Measurements from ENCODE around the gene MYH3. TPM values are rescaled to one million over a fixed set of nuclear protein-coding genes. Genes with fewer than 3 reads are reported as not detected.

The MYH3 gene
- total RNA-seq, result 1 to 10 TPM; 2.2 to 6.0 (median 3.1) TPM
- polyA plus RNA-seq, result 1 to 10 TPM; 4.9 to 9.0 (median 8.0) TPM
- long read RNA-seq, donor 1, partial matches to known transcripts, result 0 of 3 reads
- long read RNA-seq, donor 1, other reads (novel, unspliced or antisense), result 0 of 3 reads
- long read RNA-seq, donor 2, transcript MYH3-203 (3 exons, 480 nt), result major isoform, 6 of 7 reads
- long read RNA-seq, donor 2, partial matches to known transcripts, result 0 of 7 reads
- long read RNA-seq, donor 2, other reads (novel, unspliced or antisense), result 0 of 7 reads

- TF ChIP-seq POLR2A (IDR thresholded peaks at IDR 0.05), result no peak
- TF ChIP-seq POLR2AphosphoS5 (IDR thresholded peaks at IDR 0.05), result no peak
- TF ChIP-seq CTCF (IDR thresholded peaks at IDR 0.05 in 8 of 11, conservative IDR thresholded peaks at IDR 0.05 in 3 of 11), result no peak
- peaks cover 0 to 38% (median 4%) of the 10 kb centered on the region in 6 donors for H3K36me3 ChIP-seq
- intact Hi-C loops (cut with DNase I; ENCODE audit: low total_unique reads), result no loop called here
- no peak within 1 kb of the TSS for H3K27ac ChIP-seq
- 81 to 86% (median 86%) methylated on average over 15 of the region's 15 CpGs for WGBS, 5 donors
- H3K27me3 ChIP-seq (replicated peaks in 1 of 7), result no peaks in the 10 kb centered on the region
- no peaks in the 10 kb centered on the region for H3K9me3 ChIP-seq
- no peak for DNase-seq
- H3K4me3 ChIP-seq, result no peak within 1 kb of the TSS
- peaks cover 0 to 9% (median 0%) of the 10 kb centered on the region in 6 donors for H3K4me1 ChIP-seq
These were observed at the start of gene MYH3 for GRCh38 chr17:10657148-10657547. Gene MYH3 (minus strand): TSS chr17:10657309. CDS start chr17:10655064, 2,245 bp downstream.

- intact Hi-C loops (cut with DNase I; ENCODE audit: low total_unique reads), result no loop called here
- no peak overlapping the region for H3K27ac ChIP-seq
- DNase-seq, result no peak
- 92 to 95% (median 94%) methylated on average over 5 of the region's 5 CpGs for WGBS, 5 donors
- no peaks in the 10 kb centered on the region for H3K9me3 ChIP-seq
- peaks cover 4 to 69% (median 57%) of the 10 kb centered on the region in 6 donors for H3K36me3 ChIP-seq
- H3K4me3 ChIP-seq, result no peak overlapping the region
- peaks cover 0 to 47% (median 22%) of the 10 kb centered on the region in 6 donors for H3K4me1 ChIP-seq
- H3K27me3 ChIP-seq (replicated peaks in 1 of 7), result no peaks in the 10 kb centered on the region
- TF ChIP-seq POLR2AphosphoS5 (IDR thresholded peaks at IDR 0.05) (no peak), CTCF (IDR thresholded peaks at IDR 0.05 in 8 of 11, conservative IDR thresholded peaks at IDR 0.05 in 3 of 11) (no peak), POLR2A (IDR thresholded peaks at IDR 0.05) (no peak)
These were observed 48.6 kb upstream of the MYH3 start for GRCh38 chr17:10705727-10706126.

GRCh38 chr17:10702574-10702973 is 45.5 kb upstream of the MYH3 start:
- no peak for DNase-seq
- Histone ChIP-seq H3K36me3 (peaks cover 4 to 38% (median 26%) of the 10 kb centered on the region in 6 donors), H3K4me3 (no peak overlapping the region), H3K4me1 (peaks cover 9 to 75% (median 49%) of the 10 kb centered on the region in 6 donors), H3K27me3 (replicated peaks in 1 of 7) (no peaks in the 10 kb centered on the region), H3K27ac (peak overlapping the region in 3 of 8 donors; percentile 1 to 35 (median 8)), H3K9me3 (no peaks in the 10 kb centered on the region)
- no peak for TF ChIP-seq POLR2A (IDR thresholded peaks at IDR 0.05)
- TF ChIP-seq CTCF (IDR thresholded peaks at IDR 0.05 in 8 of 11, conservative IDR thresholded peaks at IDR 0.05 in 3 of 11), result no peak
- peak in 1 of 3 donors; percentile 8 for TF ChIP-seq POLR2AphosphoS5 (IDR thresholded peaks at IDR 0.05)
- 24 to 45% (median 25%) methylated on average over 2 of the region's 2 CpGs for WGBS, 5 donors
- intact Hi-C loops (cut with DNase I; ENCODE audit: low total_unique reads), result no loop called here

GRCh38 chr17:10699856-10700255 is 42.7 kb upstream of the MYH3 start:
- no peak for DNase-seq
- H3K27ac ChIP-seq, result peak overlapping the region in 7 of 8 donors; percentile 11 to 99 (median 97)
- no peaks in the 10 kb centered on the region for H3K27me3 ChIP-seq (replicated peaks in 1 of 7)
- peak overlapping the region in 1 of 8 donors; percentile 26 for H3K4me3 ChIP-seq
- H3K4me1 ChIP-seq, result peaks cover 20 to 87% (median 68%) of the 10 kb centered on the region in 6 donors
- 16 to 53% (median 20%) methylated on average over 1 of the region's 1 CpG for WGBS, 5 donors
- H3K9me3 ChIP-seq, result no peaks in the 10 kb centered on the region
- TF ChIP-seq CTCF (IDR thresholded peaks at IDR 0.05 in 8 of 11, conservative IDR thresholded peaks at IDR 0.05 in 3 of 11) (no peak), POLR2A (IDR thresholded peaks at IDR 0.05) (no peak), POLR2AphosphoS5 (IDR thresholded peaks at IDR 0.05) (peak in 1 of 3 donors; percentile 60)
- peaks cover 0 to 19% (median 7%) of the 10 kb centered on the region in 6 donors for H3K36me3 ChIP-seq
- intact Hi-C loops (cut with DNase I; ENCODE audit: low total_unique reads), result no loop called here

All from spleen (tissue), 13 donors.